Stimulated activated CD4-positive, alpha-beta T cell treated with anti-CD3 and anti-CD28 coated beads, Interleukin-4, amount 100 ng/mL, for 24 hours (primary cell): ENCODE data around the gene GRID1.
"Not testable (repeated sequence)": the region's sequence is repeated elsewhere in the genome, so short reads cannot be mapped to it uniquely, and the experiment has no call there.

Experiments used
- DNase-seq: peaks from one replicate; pipeline ENCODE4 v3.0.0-alpha.2; 2020

The GRID1 gene

DNA sequence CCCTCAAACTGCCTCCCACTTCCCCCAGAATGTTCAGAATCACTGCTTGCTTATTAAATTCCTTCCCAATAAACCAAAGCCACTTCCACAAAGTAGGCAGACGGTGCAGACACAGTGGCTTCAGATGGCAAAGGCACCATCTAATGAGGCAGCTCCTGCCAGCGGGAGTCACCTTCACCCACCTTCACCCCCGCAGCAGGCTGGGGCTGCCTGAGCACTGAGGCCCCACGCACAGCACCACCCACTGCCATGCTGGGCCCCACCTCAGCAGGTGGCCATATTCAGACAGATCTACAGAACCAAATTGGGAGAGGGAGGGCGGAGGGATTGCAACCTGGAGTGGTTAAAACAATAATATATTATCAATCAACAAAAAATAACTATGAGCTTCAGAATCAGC lies 118.5 kb downstream of the GRID1 start:
- no peak for DNase-seq

DNA sequence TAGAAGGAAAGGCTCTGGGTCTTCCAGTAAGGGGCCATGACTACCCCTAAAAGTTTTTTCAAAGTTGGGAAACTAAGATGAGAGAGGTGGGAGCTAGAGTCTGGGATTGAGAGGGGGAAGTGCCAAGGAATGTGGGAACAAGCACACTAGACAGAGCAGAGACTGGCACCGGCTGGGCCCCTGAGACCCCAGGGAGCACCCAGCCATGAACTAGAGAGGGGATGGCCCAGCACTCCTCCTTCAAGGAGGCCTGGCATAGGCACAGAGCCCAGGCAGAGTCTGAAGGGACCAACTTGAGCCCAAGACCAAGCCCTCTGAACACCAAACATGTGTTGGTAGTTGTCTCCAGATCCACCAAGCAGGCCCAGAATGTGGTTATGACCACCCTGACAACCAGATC lies 119.0 kb downstream of the GRID1 start:
- DNase-seq, result no peak

DNA sequence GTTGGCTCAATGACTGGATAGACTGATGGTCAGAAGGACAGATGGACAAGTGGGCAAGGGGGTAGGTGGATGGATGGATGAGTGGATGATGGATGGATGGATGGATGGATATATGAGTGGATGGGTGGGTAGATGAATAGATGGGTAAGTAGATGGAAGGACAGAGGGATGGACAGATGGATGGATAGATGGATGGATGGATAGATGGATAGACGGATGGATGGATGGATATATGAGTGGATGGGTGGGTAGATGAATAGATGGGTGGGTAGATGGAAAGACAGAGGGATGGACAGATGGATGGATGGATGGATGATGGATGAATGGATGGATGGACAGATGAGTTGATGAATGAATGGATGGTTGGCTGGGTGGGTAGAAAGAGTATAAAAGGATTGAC lies 119.5 kb downstream of the GRID1 start:
- no peak for DNase-seq

DNA sequence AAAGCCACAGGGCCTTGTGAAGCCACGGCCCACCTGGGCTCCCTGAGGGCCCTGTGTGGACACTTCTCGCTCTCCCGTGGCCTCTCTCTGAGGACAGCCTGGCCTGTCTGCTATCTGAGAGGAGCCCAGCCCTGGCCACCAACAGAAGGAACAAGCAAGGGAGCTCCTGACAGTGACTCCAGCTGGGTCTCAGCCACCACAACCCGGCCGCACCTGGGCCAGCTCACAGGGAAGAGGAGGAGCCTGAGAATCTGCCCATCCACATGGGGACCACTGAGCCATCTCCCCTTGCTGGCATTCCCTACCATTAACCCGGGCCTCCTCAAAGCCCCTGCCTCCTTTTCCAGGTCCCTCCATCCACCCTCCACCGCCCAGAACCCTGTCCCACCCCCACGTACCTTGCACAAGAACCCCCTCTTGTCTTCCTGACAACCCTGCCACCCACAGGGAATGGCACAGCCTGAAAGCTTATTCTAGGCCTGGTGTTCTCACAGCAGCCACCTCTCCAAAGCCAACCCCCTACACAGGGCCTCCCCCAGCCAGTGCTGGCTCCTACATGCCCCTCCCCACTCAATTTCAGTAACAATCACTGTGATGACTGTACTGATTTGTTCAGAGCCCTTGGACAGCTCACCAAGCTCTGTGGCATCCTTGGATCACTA lies 120.2 kb downstream of the GRID1 start:
- DNase-seq, result no peak

DNA sequence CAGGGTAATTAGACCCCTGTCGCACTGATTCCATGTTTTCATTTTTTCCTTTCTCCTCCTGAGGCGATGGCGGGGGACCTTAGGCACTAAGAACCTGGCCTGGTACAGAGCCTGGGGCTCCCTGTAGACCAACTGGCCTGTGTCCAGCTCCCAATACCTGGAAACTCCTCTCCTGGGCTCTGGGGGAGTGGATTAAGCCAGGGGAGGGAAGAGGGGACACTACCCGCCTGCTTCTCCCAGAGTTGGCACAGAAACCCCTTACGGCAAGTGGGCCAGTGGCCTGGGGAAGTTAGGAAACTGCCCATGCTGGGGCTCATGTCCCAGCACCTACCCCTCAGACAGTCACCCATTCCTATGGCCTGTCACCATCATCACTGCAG lies 121.6 kb downstream of the GRID1 start:
- no peak for DNase-seq

DNA sequence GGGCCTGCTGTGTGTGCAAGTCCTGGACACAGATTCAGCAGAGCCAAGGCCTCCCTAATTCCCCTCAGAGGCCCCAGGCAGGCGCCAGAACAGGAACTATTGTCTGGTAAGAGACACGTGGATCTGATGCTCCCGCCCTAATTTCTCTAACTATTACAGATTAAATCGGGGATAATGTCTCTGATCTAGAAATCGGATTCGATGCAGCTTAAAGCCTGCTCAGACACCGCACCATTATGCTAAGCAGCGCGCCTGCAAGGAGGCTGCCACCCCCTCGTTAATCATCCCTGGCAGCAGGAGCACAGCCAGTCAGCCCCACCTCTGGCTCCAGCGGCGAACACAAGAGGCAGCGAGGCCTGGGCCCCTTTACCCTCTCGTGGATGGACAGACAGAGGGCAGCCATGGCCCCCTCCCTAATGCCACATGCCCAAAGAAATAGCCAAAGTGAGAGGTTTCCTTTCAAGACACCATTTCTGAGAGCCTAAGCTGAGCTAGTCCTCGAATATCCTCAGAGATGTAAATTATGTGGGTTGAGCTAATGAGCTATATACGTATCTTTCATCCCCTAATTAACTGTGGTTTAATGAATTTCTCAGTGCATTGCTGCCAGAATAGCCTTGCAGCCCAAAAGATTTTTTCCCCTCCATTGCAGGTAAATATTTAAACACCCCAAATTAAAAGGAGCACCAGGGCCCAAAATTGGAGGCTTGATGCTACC lies 122.1 kb downstream of the GRID1 start:
- no peak for DNase-seq

DNA sequence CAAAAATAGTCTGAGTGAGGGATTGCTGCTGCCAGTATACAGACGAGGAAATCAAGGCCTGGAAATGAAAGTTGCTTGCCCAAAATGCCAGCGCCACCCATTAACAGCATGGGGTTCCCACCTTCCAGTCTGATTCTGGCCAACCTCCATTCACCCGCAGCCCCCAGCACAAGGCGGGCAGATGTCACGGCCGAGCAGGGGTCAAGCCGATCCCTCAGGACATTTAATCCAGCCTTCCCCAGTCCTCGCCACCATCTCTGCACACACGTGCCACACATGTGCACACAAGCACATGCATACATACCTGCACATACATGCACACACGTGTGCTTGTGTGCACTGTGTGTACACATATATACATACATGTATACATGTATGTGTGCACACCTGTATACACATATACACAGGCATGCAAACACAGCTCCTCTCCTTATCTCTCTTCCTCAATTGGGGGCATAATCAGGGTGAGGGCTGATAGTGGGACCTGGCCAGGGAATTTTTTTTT lies 122.9 kb downstream of the GRID1 start:
- DNase-seq, result no peak

DNA sequence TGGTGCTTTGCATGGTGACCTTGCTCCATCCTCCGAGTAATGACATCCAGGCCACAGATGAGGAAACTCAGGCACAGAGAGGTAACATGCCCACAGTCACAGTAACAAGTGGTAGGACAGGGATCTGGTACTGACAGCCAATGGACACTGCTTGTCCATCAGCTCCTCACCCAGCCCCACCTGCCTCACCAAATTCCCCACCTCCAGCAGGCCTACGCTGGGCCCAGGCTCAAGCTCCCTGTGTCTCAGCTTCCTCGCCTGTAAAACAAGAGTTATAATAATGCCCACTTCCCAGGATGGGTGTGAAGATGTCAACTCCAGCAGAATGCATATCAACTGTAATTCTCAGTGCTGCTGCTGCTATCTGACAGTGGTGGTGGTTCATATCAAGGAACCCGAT lies 123.8 kb downstream of the GRID1 start:
- no peak for DNase-seq

DNA sequence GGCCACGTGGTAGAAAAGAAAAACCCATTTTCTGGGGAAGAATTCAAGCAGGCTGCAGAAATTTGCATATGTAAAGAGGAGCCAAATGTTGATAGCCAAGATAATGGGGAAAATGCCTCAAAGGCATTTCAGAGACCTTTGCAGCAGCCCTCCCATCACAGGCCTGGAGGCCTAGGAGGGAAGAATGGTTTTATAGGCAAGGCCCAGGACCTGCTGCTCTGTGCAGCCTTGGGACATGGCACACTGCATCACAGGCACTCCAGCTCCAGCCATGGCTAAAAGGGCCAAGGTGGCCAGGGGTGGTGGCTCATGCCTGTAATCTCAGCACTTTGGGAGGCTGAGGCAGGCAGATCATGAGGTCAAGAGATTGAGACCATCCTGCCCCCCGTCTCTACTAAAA lies 128.5 kb downstream of the GRID1 start:
- DNase-seq, result not testable (repeated sequence)

DNA sequence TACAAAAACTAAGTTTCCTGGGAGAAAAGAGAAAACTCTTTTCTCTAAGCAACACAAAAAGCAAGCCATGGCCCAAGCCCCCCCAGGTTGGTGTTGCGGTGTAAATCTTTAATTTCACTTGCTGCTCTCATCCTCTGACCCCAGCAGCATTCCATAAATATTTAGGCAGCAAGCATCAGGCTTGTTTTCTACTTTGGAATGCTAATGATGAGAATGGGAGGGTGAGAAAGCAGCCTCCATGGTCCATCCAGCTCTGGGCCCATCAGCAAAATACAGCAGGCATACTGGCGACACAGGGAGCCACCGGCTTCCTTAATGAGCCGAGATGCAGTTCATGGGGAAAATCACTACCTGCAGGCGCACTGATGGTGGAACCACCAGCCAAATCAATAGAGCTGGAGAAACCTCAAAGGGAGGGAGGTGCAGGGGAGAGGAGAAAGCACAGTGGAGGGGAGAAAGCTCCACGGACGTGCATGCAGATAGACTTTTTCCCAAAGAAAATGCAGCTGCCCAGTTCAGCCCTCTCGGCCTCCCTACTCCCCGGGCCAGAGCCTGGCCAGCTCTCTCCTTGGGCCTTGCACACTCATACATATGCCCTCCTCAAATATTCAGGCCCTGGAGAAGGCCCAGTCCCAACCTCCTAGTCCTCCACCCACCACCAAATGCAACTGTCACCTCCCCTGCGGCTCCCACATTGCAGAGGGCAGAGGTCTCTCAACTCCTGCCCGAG lies 131.9 kb downstream of the GRID1 start:
- DNase-seq, result no peak

DNA sequence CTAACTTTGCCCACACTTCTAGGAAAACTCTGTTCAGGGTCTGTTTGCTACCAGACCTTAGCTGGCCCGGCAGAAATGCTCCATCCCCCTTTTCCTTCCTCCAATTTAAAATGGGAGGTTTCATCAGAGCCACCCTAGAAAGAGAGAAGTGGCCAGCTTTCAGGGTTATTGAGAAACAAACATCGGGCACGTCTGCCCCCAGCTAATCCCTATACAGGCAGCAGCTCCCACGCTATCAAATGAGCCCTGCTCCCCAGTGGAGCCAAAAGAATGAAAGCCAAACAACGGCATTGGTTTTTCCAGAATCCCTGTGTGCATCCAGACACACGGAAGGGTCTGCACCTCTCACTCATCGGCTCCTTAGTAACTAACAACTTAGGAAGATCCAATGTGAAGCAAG lies 132.5 kb downstream of the GRID1 start:
- no peak for DNase-seq

DNA sequence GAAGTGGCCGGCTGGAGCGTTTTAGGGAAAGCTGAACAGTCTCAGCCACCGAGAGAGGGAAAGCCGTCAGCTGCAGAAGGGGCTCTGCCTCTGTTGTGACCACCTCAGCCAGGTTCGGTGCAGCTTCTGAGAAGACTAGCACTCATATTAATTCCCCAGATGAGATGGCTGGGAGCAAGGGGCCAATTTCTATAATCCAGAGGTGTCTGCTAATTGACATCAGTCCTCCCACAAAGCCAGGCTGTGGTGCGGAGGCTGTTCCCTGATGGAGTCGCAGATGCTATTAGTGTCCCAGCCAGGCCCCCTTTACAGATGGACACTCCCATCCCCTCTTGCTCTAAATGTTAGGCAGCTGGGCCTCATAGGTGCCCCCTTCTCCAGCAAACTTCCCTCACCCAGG lies 133.5 kb downstream of the GRID1 start:
- no peak for DNase-seq

DNA sequence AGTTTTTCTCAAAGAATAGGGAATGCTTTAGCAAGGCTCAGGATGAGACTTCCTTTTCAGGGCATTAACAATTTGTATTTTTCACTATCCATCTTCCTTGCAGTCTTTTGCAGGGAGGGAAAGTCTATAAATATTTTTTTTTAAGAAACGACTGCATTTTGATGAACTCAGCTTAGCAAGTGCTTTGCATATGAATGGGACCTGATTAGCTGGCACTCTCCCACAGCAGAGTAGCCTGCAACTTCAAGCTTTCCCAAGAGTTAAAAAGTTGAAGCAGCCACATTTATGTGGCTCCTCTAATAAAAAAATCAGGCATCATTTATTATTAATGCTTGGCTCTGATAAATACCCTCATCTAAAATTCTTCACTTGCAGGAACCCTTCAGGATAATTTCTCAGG lies 134.0 kb downstream of the GRID1 start:
- no peak for DNase-seq

DNA sequence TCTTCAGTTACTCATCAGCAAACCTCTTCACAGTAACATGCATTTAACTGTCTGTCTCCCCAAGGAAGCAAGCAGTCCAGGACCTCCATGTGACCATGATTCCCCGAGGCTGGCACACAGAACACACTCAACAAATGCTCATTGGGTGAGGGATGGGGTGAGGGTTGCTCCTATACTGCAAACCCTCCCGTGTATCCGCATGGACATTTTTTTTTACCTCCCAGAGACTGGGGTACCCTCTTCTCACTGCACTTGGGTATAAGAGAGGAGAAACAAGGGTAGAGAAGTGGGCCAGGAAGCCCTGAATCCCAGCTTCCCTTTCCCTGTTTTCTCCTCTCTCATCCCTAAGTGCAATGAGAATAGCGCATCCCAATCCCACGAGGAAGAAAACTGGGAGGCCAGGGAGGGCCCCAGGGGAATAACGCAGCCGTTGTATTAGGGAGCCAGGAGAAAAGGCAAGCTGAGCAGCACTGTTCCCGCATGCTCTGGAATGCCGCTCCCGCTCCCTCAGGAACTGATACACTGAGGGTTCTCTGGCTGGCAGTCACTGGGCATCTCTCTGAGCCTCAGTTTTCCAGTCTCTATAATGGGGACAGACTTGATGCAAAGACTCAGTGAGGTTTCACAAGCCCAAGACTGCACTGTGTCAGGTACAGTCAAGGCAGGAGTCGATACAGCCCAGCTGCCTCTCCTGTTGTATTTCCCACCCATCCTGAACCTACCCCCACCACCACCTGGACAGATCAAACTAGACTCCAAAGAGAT lies 134.6 kb downstream of the GRID1 start:
- DNase-seq, result no peak

DNA sequence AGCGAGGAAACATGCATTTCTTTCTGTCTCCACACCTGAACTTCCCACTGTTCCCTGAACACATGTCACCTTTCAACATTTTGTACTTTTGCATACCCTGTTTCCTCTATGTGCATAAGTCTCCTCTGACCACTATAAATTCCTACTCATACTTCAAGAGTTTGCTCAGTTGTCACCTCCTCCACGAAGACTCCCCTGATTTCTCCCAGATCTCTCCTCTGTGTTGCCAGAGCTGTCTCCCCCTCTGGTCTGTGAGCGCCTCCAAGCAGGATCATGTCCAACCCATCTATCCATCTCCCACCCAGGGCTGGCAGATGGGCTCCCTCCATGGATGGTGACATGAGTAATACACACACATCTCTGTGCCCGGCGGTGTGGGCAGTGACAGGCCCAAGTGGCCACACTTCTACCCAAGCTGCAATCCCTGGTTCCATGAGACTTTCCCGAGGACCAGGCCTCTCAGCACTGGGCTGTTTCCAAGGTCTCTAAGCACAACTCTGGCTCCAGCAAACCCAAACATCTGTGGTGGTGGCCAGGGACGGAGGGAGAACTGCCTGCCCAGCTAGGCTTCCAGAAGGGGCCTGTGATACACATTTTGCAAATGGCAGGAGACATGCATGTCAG lies 135.9 kb downstream of the GRID1 start:
- DNase-seq, result no peak

DNA sequence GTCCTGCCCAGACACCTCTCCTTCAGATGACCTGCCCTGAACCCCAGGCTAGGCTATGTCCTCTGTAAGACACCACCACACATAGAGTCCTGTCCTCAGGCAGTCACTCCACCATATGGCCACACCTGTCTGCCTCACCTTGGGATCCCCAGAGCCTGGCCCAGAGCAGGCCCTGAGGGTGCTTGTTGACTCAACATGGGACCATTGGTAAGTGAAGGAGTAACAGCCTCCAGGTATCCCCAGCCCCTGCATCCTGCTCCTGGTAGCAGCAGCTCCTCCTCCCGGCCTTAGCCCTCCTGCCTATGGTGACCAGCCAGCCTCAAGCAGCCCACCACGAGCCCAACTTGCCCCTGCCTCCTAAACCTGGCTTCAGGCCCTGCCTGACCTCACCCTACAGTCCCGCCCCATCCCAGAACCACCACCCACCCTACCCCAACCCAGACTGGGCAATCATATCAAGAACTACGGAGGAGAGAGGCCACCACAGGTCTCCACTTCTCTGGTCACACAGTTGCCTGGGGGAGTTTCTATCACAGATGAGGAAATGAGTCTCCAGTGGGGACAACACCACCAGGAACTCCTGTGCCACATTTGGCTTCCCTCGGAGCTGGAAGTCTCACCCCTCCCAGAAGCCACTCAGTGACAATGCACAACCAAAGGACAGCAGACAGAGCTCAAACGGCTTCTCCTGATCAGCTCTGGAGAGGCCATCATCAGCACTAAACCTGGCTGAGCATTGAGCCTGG lies 136.6 kb downstream of the GRID1 start:
- no peak for DNase-seq

DNA sequence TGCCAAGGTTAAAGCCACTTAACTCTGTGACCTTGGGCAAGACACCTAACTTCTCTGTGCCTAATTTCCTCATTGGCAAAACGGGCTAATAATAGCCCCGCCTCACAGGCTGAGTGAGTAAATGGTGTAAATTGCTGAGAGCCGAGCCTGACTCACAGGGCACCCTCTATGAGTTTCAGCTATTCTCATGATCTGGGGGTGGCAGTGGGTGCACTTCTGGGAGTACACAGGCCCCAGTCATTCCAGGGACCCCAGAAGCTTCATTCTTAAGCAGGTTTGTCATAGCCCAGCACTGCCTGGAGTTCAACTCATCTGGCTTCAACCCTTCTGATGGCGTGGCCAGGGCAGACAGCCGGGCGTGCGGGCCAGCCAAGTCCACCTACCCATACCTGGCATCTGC lies 137.2 kb downstream of the GRID1 start:
- DNase-seq, result no peak

DNA sequence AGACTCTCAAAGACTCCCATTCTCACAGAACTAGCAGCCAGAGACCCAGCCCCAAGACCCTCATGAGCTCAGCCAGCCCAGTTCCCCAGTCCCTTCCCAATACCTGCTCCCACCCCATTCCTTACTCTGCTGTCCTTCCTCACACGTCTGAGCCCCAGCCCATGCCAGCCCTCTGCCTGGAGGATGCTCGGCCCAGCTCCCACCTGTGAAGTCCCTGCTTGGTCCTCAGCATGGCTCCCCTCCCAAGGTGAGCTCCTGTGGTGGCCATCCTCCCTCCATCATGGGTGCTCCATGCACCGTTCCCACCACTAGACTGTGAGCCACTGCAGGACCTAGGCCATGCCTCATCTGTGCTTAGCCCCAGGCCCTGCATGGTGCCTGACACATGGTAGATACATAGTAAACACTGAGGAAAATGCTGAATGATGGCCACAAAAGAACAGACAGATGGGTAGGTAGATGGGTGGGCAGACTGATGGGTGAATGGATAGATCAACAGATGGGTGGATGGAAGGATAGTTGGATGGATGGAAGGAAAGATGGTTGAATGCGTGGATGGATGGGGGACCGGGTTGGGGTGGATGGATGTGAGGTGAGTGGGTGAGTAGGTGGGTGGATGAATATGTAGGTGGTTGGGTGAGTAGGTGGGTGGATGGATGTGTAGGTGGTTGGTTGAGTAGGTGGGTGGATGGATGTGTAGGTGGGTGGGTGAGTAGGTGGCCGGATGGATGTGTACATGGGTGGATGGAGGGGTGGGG lies 138.9 kb downstream of the GRID1 start:
- DNase-seq, result no peak

DNA sequence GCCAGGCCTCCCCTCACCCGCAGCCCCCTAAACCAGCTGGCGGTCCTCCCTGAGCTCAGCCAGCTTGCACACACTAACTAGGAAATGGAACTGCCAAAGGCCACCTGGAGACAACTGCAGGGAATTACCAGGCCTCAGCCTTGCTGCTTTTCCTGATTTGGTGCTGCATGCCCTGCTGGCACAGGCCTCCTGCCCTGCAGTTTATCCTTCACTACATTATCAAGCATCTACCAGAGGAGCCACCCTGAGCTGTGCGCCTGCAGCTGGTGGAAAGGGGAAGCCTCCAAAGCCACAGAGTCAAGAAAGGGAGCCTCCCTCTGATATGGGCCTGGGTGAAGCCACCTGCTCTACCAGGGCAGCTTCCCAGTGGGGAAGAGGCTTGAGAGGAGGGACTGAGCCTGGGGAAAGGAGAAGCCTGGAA lies 139.8 kb downstream of the GRID1 start:
- no peak for DNase-seq

DNA sequence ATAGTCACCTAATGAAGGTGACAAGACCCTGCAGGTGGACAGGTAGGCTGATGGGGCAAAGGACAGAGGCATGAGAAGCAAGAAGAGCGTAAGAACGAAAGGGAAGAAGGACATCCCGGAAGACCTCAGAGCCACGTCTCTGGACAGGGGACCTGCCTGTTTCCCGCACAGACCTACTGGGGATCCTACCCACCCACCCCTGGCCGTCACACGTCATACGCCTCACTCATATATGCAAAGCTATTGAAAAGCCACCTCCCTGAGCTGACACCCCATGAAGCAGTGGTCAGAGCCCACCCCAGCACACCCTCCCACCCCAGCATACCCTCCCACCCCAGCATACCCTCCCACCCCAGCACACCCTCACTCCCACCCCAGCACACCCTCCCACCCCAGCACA lies 140.6 kb downstream of the GRID1 start:
- no peak for DNase-seq

DNA sequence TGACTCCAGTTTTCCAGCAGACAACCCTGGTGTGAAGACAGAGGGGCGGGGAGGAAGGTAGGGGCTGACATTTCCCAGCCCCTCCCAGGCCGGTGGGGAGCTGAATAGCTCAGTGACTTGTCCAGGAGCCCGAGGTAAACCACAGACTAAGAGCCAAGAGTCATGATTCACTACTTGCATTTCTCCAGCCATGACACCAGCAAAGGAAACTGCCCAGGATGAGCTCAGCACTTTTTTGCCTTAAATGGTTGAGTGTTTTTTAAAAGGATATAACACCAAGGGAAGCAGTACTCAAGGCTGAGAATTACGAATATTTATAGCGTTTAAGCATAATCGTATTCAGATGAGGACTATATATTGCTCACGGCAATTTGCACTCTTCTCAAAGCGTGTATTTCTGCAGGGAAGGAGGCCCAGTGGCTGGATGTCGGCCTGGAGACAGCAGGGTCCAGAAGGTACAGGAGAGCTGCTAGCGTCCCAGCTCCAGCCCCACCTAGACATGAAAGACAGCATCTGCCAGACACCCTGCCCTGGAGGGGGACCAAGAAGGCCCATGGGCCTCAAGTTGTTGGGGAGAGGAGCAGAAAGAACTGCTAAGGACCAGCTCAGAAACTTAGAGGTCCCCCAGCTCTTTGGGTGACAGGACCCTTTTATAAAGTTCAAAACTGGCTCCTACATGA lies 141.4 kb downstream of the GRID1 start:
- no peak for DNase-seq
